Neuronal stem cell (in vitro differentiated cells): ENCODE measurements around the gene DNASE2B. TPM values are rescaled to one million over a fixed set of nuclear protein-coding genes. Genes with fewer than 3 reads are reported as not detected.

ENCODE experiments used
- DNase-seq: peaks from one replicate; pipeline ENCODE4 v3.0.0-alpha.2; 2013; ENCODE audit warnings: low spot score
- H2AFZ ChIP-seq: one replicate; pipeline ENCODE4 v1.6.1; 2013; ENCODE audit warnings: mild to moderate bottlenecking, low read length, inconsistent platforms
- H2AK5ac ChIP-seq: 2 replicates; pipeline ENCODE4 v1.6.1; 2013; ENCODE audit warnings: low read depth, mild to moderate bottlenecking, inconsistent platforms, low read length, moderate library complexity, mixed read lengths
- H2BK120ac ChIP-seq: 2 replicates; pipeline ENCODE4 v1.6.1; 2013; ENCODE audit warnings: low read depth, mild to moderate bottlenecking, inconsistent platforms, low read length, moderate library complexity, mixed read lengths
- H2BK12ac ChIP-seq: one replicate; pipeline ENCODE4 v1.6.1; 2013; ENCODE audit warnings: low read length, inconsistent platforms
- H2BK15ac ChIP-seq: 2 replicates; pipeline ENCODE4 v1.6.1; 2013; ENCODE audit warnings: mild to moderate bottlenecking, low read length, inconsistent platforms, mixed read lengths
- H2BK5ac ChIP-seq: one replicate; pipeline ENCODE4 v1.6.1; 2013; ENCODE audit warnings: inconsistent platforms, mild to moderate bottlenecking, low read length, moderate library complexity
- H3K14ac ChIP-seq: one replicate; pipeline ENCODE4 v1.6.1; 2013; ENCODE audit warnings: low read length, inconsistent platforms
- H3K18ac ChIP-seq: 2 replicates; pipeline ENCODE4 v1.6.1; 2013; ENCODE audit warnings: low read length, inconsistent platforms
- H3K23ac ChIP-seq: 2 replicates; pipeline ENCODE4 v1.6.1; 2013; ENCODE audit warnings: low read depth, mild to moderate bottlenecking, mixed read lengths, low read length, inconsistent platforms; ENCODE audit not compliant: poor library complexity
- H3K27ac ChIP-seq: replicated peaks from 3 replicates; pipeline ENCODE4 v1.5.1; 2013; ENCODE audit warnings: low read length, inconsistent platforms
- H3K27me3 ChIP-seq, 3 experiments: 2 replicates each; pipeline ENCODE4 v1.6.1; 2013; ENCODE audit warnings: low read length in 3 of 3, mild to moderate bottlenecking in 2 of 3, inconsistent platforms in 1 of 3, low read depth in 1 of 3, mixed read lengths in 1 of 3, moderate library complexity in 1 of 3; ENCODE audit not compliant: control insufficient read depth in 3 of 3, insufficient read depth in 3 of 3
- H3K36me3 ChIP-seq, 2 donors: replicated peaks in 1 of 2; 2 replicates each; pipeline ENCODE4 v1.6.1; 2013; ENCODE audit warnings: low read length in 2 of 2; ENCODE audit not compliant: control insufficient read depth in 2 of 2, insufficient read depth in 2 of 2
- H3K4ac ChIP-seq: 2 replicates; pipeline ENCODE4 v1.6.1; 2013; ENCODE audit warnings: inconsistent platforms, mild to moderate bottlenecking, low read length, moderate library complexity
- H3K4me1 ChIP-seq, 2 donors: 1 replicate in 1 of 2; 2 replicates in 1 of 2; pipeline ENCODE4 v1.6.1; 2013; ENCODE audit warnings: low read length in 2 of 2, low read depth in 1 of 2; ENCODE audit not compliant: control insufficient read depth in 2 of 2, insufficient read depth in 1 of 2
- H3K4me2 ChIP-seq: one replicate; pipeline ENCODE4 v1.6.1; 2013; ENCODE audit warnings: mild to moderate bottlenecking, low read length, inconsistent platforms; ENCODE audit not compliant: insufficient read depth, poor library complexity, severe bottlenecking
- H3K4me3 ChIP-seq, 2 donors: 2 replicates each; pipeline ENCODE4 v1.5.1; 2013; ENCODE audit warnings: low read length in 2 of 2, mild to moderate bottlenecking in 2 of 2, inconsistent platforms in 1 of 2, moderate library complexity in 1 of 2
- H3K79me1 ChIP-seq: one replicate; pipeline ENCODE4 v1.6.1; 2013; ENCODE audit warnings: low read depth, mild to moderate bottlenecking, inconsistent platforms, low read length, moderate library complexity
- H3K9ac ChIP-seq: one replicate; pipeline ENCODE4 v1.6.1; 2013; ENCODE audit warnings: mild to moderate bottlenecking, low read depth, low read length, inconsistent platforms; ENCODE audit not compliant: poor library complexity
- H3K9me3 ChIP-seq, 2 donors: replicated peaks in 1 of 2; 2 replicates each; pipeline versions ENCODE3 to v1.6.1; 2013; ENCODE audit warnings: low read length in 2 of 2, mild to moderate bottlenecking in 2 of 2, inconsistent platforms in 1 of 2, low read depth in 1 of 2, mixed read lengths in 1 of 2, moderate library complexity in 1 of 2; ENCODE audit not compliant: control insufficient read depth in 2 of 2, insufficient read depth in 1 of 2
- H4K8ac ChIP-seq: one replicate; pipeline ENCODE4 v1.6.1; 2013; ENCODE audit warnings: low read depth, mild to moderate bottlenecking, inconsistent platforms, low read length, moderate library complexity
- H4K91ac ChIP-seq: one replicate; pipeline ENCODE4 v1.6.1; 2013; ENCODE audit warnings: low read length, low read depth, mild to moderate bottlenecking, inconsistent platforms; ENCODE audit not compliant: poor library complexity
- WGBS, 2 donors: extraction: QIAGEN DNeasy Blood & Tissue Kit; methylation state at CpG; one replicate each; pipeline ENCODE4 v1.1.7; 2013; ENCODE audit warnings: missing lambda C conversion rate in 2 of 2, mixed read lengths in 1 of 2; ENCODE audit not compliant: insufficient read length in 2 of 2, insufficient replicate concordance in 1 of 2; ENCODE audit errors: extremely low coverage in 2 of 2; 5-methylcytosine and 5-hydroxymethylcytosine counted together
- polyA plus RNA-seq, 2 experiments: library from polyadenylated mRNA; stranded (reverse); fragments of 200-250 nt; gene quantifications; one replicate each; pipeline ENCODE4 v1.2.3, GENCODE V29; 2013

DNASE2B gene
- polyA plus RNA-seq (2013, experiment 1 of 2) = 0.10 TPM
- 0.18 TPM for polyA plus RNA-seq (2013, experiment 2 of 2)

GRCh38 chr1:84398175-84399155, at the start of gene DNASE2B:
DNASE2B (plus strand) TSS chr1:84398484; CDS start chr1:84398565, 81 bp downstream.
- Histone ChIP-seq H4K91ac (no peak within 1 kb of the TSS), H3K9ac (no peak within 1 kb of the TSS), H4K8ac (no peak within 1 kb of the TSS), H2BK12ac (no peak within 1 kb of the TSS), H2BK120ac (no peak within 1 kb of the TSS), H3K14ac (no peak within 1 kb of the TSS), H3K4me1 (peaks cover 0 to 1% of the 10 kb centered on the region in 2 donors), H3K18ac (no peak within 1 kb of the TSS), H2BK15ac (no peak within 1 kb of the TSS), H3K79me1 (no peaks in the 10 kb centered on the region), H3K36me3 (no peaks in the 10 kb centered on the region), H3K4me2 (no peak within 1 kb of the TSS), H2AK5ac (no peak within 1 kb of the TSS), H2AFZ (peak within 1 kb of the TSS; percentile 74), H3K27ac (no peak within 1 kb of the TSS), H3K23ac (no peak within 1 kb of the TSS), H3K4me3 (no peak within 1 kb of the TSS), H3K9me3 (no peaks in the 10 kb centered on the region), H2BK5ac (no peak within 1 kb of the TSS), H3K27me3 (no peaks in the 10 kb centered on the region), H3K4ac (no peak within 1 kb of the TSS)
- no CpG with 5 or more reads among the region's 11 CpGs for WGBS, 2 donors
- no peak for DNase-seq

- no peak overlapping the region for H3K27ac ChIP-seq
- no peak overlapping the region for H4K91ac ChIP-seq
- no peak for DNase-seq
These were observed 49.5 kb upstream of the DNASE2B start for GRCh38 chr1:84348759-84349158.

GRCh38 chr1:84350104-84350503, 48.2 kb upstream of the DNASE2B start:
- Histone ChIP-seq H3K18ac (no peak overlapping the region), H2AK5ac (no peak overlapping the region), H3K14ac (no peak overlapping the region), H2BK12ac (no peak overlapping the region), H4K91ac (no peak overlapping the region), H2BK5ac (no peak overlapping the region), H3K27ac (no peak overlapping the region), H3K9ac (no peak overlapping the region), H3K27me3 (no peaks in the 10 kb centered on the region), H3K4me1 (peaks cover 4 to 5% of the 10 kb centered on the region in 2 donors), H3K79me1 (no peaks in the 10 kb centered on the region), H4K8ac (no peak overlapping the region), H3K36me3 (no peaks in the 10 kb centered on the region), H2BK120ac (no peak overlapping the region), H2BK15ac (no peak overlapping the region), H2AFZ (no peak overlapping the region), H3K4ac (no peak overlapping the region), H3K23ac (no peak overlapping the region), H3K4me2 (no peak overlapping the region), H3K9me3 (no peaks in the 10 kb centered on the region), H3K4me3 (no peak overlapping the region)
- DNase-seq = no peak
- WGBS, 2 donors = no CpG with 5 or more reads among the region's 3 CpGs

More at GRCh38 chr1:84348759-84349158, 49.5 kb upstream of the DNASE2B start:
- H2BK120ac ChIP-seq = no peak overlapping the region
- H3K4me2 ChIP-seq = no peak overlapping the region
- H3K4me1 ChIP-seq = peaks cover 1 to 4% of the 10 kb centered on the region in 2 donors
- no peak overlapping the region for H3K4me3 ChIP-seq
- H2BK12ac ChIP-seq = no peak overlapping the region
- H3K27me3 ChIP-seq = no peaks in the 10 kb centered on the region
- WGBS, 2 donors = no CpG with 5 or more reads among the region's 1 CpG
- no peak overlapping the region for H3K18ac ChIP-seq
- no peaks in the 10 kb centered on the region for H3K36me3 ChIP-seq
- H3K23ac ChIP-seq = no peak overlapping the region
- no peaks in the 10 kb centered on the region for H3K9me3 ChIP-seq
- no peak overlapping the region for H2AFZ ChIP-seq
- no peak overlapping the region for H3K4ac ChIP-seq
- H3K79me1 ChIP-seq = no peaks in the 10 kb centered on the region
- H3K14ac ChIP-seq = no peak overlapping the region
- H3K9ac ChIP-seq = no peak overlapping the region
- no peak overlapping the region for H2BK5ac ChIP-seq
- no peak overlapping the region for H2BK15ac ChIP-seq
- no peak overlapping the region for H4K8ac ChIP-seq
- H2AK5ac ChIP-seq = no peak overlapping the region

- no peak overlapping the region for H2BK12ac ChIP-seq
- H3K4me2 ChIP-seq = no peak overlapping the region
- no peak overlapping the region for H3K18ac ChIP-seq
- H3K27me3 ChIP-seq = no peaks in the 10 kb centered on the region
- no peak overlapping the region for H4K8ac ChIP-seq
- H3K27ac ChIP-seq = no peak overlapping the region
- H3K36me3 ChIP-seq = no peaks in the 10 kb centered on the region
- H3K23ac ChIP-seq = no peak overlapping the region
- no CpG with 5 or more reads among the region's 3 CpGs for WGBS, 2 donors
- H3K4ac ChIP-seq = no peak overlapping the region
- no peak overlapping the region for H4K91ac ChIP-seq
- H2AFZ ChIP-seq = no peak overlapping the region
- H3K4me3 ChIP-seq = no peak overlapping the region
- DNase-seq = no peak
- H3K14ac ChIP-seq = no peak overlapping the region
- peaks cover 4 to 5% of the 10 kb centered on the region in 2 donors for H3K4me1 ChIP-seq
- no peak overlapping the region for H2BK5ac ChIP-seq
- H3K9me3 ChIP-seq = no peaks in the 10 kb centered on the region
- no peak overlapping the region for H2BK120ac ChIP-seq
- no peak overlapping the region for H3K9ac ChIP-seq
- H2AK5ac ChIP-seq = no peak overlapping the region
- H3K79me1 ChIP-seq = no peaks in the 10 kb centered on the region
- H2BK15ac ChIP-seq = no peak overlapping the region
These were observed 47.7 kb upstream of the DNASE2B start for GRCh38 chr1:84350550-84350949.
